Left kidney (tissue), 2 donors: ENCODE measurements around the gene SELE. TPM values are rescaled to one million over a fixed set of nuclear protein-coding genes. Genes with fewer than 3 reads are reported as not detected.

Experiments used
- DNase-seq: peaks from one replicate; pipeline ENCODE4 v3.0.0-alpha.2; 2013
- polyA plus RNA-seq: library from polyadenylated mRNA; unstranded; fragments of 120-200 nt; gene quantifications from one replicate; pipeline ENCODE4 v1.2.1, GENCODE V29; 2013; ENCODE audit not compliant: insufficient read length

The SELE gene
- polyA plus RNA-seq, 1 donor: 0.52 TPM

- DNase-seq: no peak
Observed at GRCh38 chr1:169682071-169682470, 51.8 kb downstream of the SELE start.

- DNase-seq: no peak
Observed at GRCh38 chr1:169681140-169681539, 52.7 kb downstream of the SELE start.

GRCh38 chr1:169680377-169681019 is 53.4 kb downstream of the SELE start:
- DNase-seq: no peak

GRCh38 chr1:169679692-169680091 is 54.2 kb downstream of the SELE start:
- DNase-seq: no peak

- DNase-seq: no peak
Observed at GRCh38 chr1:169676001-169676400, 57.9 kb downstream of the SELE start.

Other genes starting within 250 kb of the SELE start
- gene SLC19A2, start 248.1 kb downstream of the SELE start, polyA plus RNA-seq: 22.3 TPM
- 5.7 TPM for gene F5, start 147.6 kb downstream of the SELE start, polyA plus RNA-seq
- gene SELP, start 104.0 kb downstream of the SELE start, polyA plus RNA-seq: 4.4 TPM
- 2.1 TPM for gene SELL, start 22.5 kb downstream of the SELE start, polyA plus RNA-seq
- 15.8 TPM for gene METTL18, start 60.8 kb upstream of the SELE start, polyA plus RNA-seq
- 20.9 TPM for gene SCYL3, start 159.8 kb upstream of the SELE start, polyA plus RNA-seq